ENCODE data around the gene TSHZ1.

Gene TSHZ1

GRCh38 chr18:75248426-75249174 lies 38.0 kb downstream of the TSHZ1 start:
- no peak for DNase-seq

- no peak for DNase-seq
Observed at GRCh38 chr18:75249175-75249518, 38.5 kb downstream of the TSHZ1 start.

- DNase-seq, result no peak
Observed at GRCh38 chr18:75249672-75250470, 39.3 kb downstream of the TSHZ1 start.

- no peak for DNase-seq
Observed at GRCh38 chr18:75250471-75250821, 39.8 kb downstream of the TSHZ1 start.

GRCh38 chr18:75251466-75251865 lies 40.9 kb downstream of the TSHZ1 start:
- no peak for DNase-seq

- DNase-seq, result no peak
Observed at GRCh38 chr18:75252136-75252535, 41.5 kb downstream of the TSHZ1 start.

GRCh38 chr18:75253043-75253442 lies 42.4 kb downstream of the TSHZ1 start:
- no peak for DNase-seq

- no peak for DNase-seq
Observed at GRCh38 chr18:75253784-75254183, 43.2 kb downstream of the TSHZ1 start.

- no peak for DNase-seq
Observed at GRCh38 chr18:75255094-75255493, 44.5 kb downstream of the TSHZ1 start.

- DNase-seq, result no peak
Observed at GRCh38 chr18:75256376-75256775, 45.8 kb downstream of the TSHZ1 start.

- DNase-seq, result no peak
Observed at GRCh38 chr18:75257605-75258004, 47.0 kb downstream of the TSHZ1 start.

GRCh38 chr18:75261430-75262223 lies 51.0 kb downstream of the TSHZ1 start:
- DNase-seq, result no peak

- no peak for DNase-seq
Observed at GRCh38 chr18:75262511-75262910, 51.9 kb downstream of the TSHZ1 start.

GRCh38 chr18:75264195-75264594 lies 53.6 kb downstream of the TSHZ1 start:
- DNase-seq, result no peak

- DNase-seq, result no peak
Observed at GRCh38 chr18:75264926-75265597, 54.5 kb downstream of the TSHZ1 start.

GRCh38 chr18:75265872-75266271 lies 55.3 kb downstream of the TSHZ1 start:
- no peak for DNase-seq

GRCh38 chr18:75267643-75268363 lies 57.2 kb downstream of the TSHZ1 start:
- no peak for DNase-seq

GRCh38 chr18:75268364-75268646 lies 57.7 kb downstream of the TSHZ1 start:
- DNase-seq, result no peak

- DNase-seq, result no peak
Observed at GRCh38 chr18:75269124-75269680, 58.6 kb downstream of the TSHZ1 start.

GRCh38 chr18:75269696-75270095 lies 59.1 kb downstream of the TSHZ1 start:
- DNase-seq, result no peak

- DNase-seq, result no peak
Observed at GRCh38 chr18:75271952-75272351, 61.4 kb downstream of the TSHZ1 start.

- no peak for DNase-seq
Observed at GRCh38 chr18:75273817-75274216, 63.2 kb downstream of the TSHZ1 start.
